IPS-NIHi11 (cell line): Measurements from ENCODE around the gene ABLIM2.

Source experiments
- DNase-seq: peaks from one replicate; pipeline ENCODE4 v3.0.0; 2012; ENCODE audit warnings: mixed read lengths, low spot score

The ABLIM2 gene

GRCh38 chr4:8119877-8120276 lies 38.7 kb downstream of the ABLIM2 start:
- no peak for DNase-seq

GRCh38 chr4:8118531-8118930 lies 40.1 kb downstream of the ABLIM2 start:
- no peak for DNase-seq

- DNase-seq: no peak
These were observed 40.6 kb downstream of the ABLIM2 start for GRCh38 chr4:8118035-8118434.

- peak; percentile 83 for DNase-seq
These were observed 41.3 kb downstream of the ABLIM2 start for GRCh38 chr4:8117278-8117682.

- DNase-seq: no peak
These were observed 42.7 kb downstream of the ABLIM2 start for GRCh38 chr4:8115916-8116315.

- DNase-seq: no peak
These were observed 43.5 kb downstream of the ABLIM2 start for GRCh38 chr4:8115203-8115520.

GRCh38 chr4:8114456-8115202 lies 44.0 kb downstream of the ABLIM2 start:
- no peak for DNase-seq

GRCh38 chr4:8113611-8114377 lies 44.8 kb downstream of the ABLIM2 start:
- no peak for DNase-seq

- DNase-seq: no peak
These were observed 45.9 kb downstream of the ABLIM2 start for GRCh38 chr4:8112672-8113071.

- DNase-seq: no peak
These were observed 46.5 kb downstream of the ABLIM2 start for GRCh38 chr4:8112036-8112576.

GRCh38 chr4:8110071-8110986 lies 48.3 kb downstream of the ABLIM2 start:
- peak; percentile 85 for DNase-seq

- no peak for DNase-seq
These were observed 49.1 kb downstream of the ABLIM2 start for GRCh38 chr4:8109406-8110065.

- no peak for DNase-seq
These were observed 49.6 kb downstream of the ABLIM2 start for GRCh38 chr4:8108991-8109390.

GRCh38 chr4:8108261-8108660 lies 50.4 kb downstream of the ABLIM2 start:
- DNase-seq: no peak

GRCh38 chr4:8107146-8107657 lies 51.4 kb downstream of the ABLIM2 start:
- no peak for DNase-seq

- DNase-seq: no peak
These were observed 52.1 kb downstream of the ABLIM2 start for GRCh38 chr4:8106451-8107025.

- no peak for DNase-seq
These were observed 53.1 kb downstream of the ABLIM2 start for GRCh38 chr4:8105306-8106100.

- no peak for DNase-seq
These were observed 53.9 kb downstream of the ABLIM2 start for GRCh38 chr4:8104491-8105305.
